Body of pancreas (tissue), 4 donors: ENCODE measurements around the gene ARGFX. TPM values are rescaled to one million over a fixed set of nuclear protein-coding genes. Genes with fewer than 3 reads are reported as not detected.

ENCODE experiments used
- ATAC-seq: fragments of 150-250 bp; one replicate; pipeline ENCODE4 v1.9.1; 2016
- DNase-seq, 4 donors: peaks; one replicate each; pipeline ENCODE4 v3.0.0-alpha.2; 2019
- H3K27ac ChIP-seq, 4 donors: fragments of 200-600 bp; sonication (generic); 1 replicate in 3 of 4; 2 replicates in 1 of 4; pipeline versions ENCODE4 v1.5.1 to v1.6.1; 2016 to 2019; ENCODE audit warnings: mild to moderate bottlenecking in 1 of 4, mixed read lengths in 1 of 4, moderate library complexity in 1 of 4
- H3K27me3 ChIP-seq, 2 donors: fragments of 200-600 bp; sonication (generic); one replicate each; pipeline ENCODE4 v1.6.0; 2016; ENCODE audit warnings: mild to moderate bottlenecking in 1 of 2
- H3K36me3 ChIP-seq, 2 donors: fragments of 200-600 bp; sonication (generic); replicated peaks in 1 of 2; 2 replicates each; pipeline ENCODE4 v1.5.1; 2016; ENCODE audit warnings: low read depth in 2 of 2; ENCODE audit not compliant: insufficient read depth in 1 of 2
- H3K4me1 ChIP-seq: fragments of 200-600 bp; sonication (generic); one replicate; pipeline ENCODE4 v1.6.0; 2016
- H3K4me3 ChIP-seq, 2 donors: fragments of 200-600 bp; sonication (generic); 1 replicate in 1 of 2; 2 replicates in 1 of 2; pipeline ENCODE4 v1.5.1; 2016 to 2019
- H3K9me3 ChIP-seq, 3 donors: fragments of 200-600 bp; sonication (generic); 1 replicate in 2 of 3; 2 replicates in 1 of 3; pipeline ENCODE4 v1.5.1; 2016
- CTCF ChIP-seq, 7 experiments: fragments of 450-650 bp in 4 of 7; fragments of 200-600 bp in 3 of 7; sonication (generic) in 3 of 7; IDR thresholded peaks; one replicate each; pipeline ENCODE4 v1.5.1; 2016 to 2019; ENCODE audit warnings: antibody characterized with exemption in 7 of 7
- POLR2A ChIP-seq, 3 donors: fragments of 450-650 bp; IDR thresholded peaks; one replicate each; pipeline ENCODE4 v1.6.1; 2016; ENCODE audit warnings: antibody characterized with exemption in 3 of 3, mild to moderate bottlenecking in 2 of 3
- WGBS, 2 donors: methylation state at CpG; one replicate each; pipeline ENCODE4 v1.1.5; 2017; 5-methylcytosine and 5-hydroxymethylcytosine counted together
- intact Hi-C: fragments of 100-400 bp; cut with DNase I; formaldehyde crosslinking; loops from one replicate; pipeline ENCODE4 v1.15.1; 2023
- total RNA-seq, 2 donors: library from RNA; depleted of rRNA; stranded (reverse); fragments of >200 nt; gene quantifications; one replicate each; pipeline ENCODE4 v1.1.0, GENCODE V29; 2016

The ARGFX gene
- total RNA-seq, 2 donors from 2014 or later, result not detected

- intact Hi-C loops, result no loop called here
- no peaks in the 10 kb centered on the region for H3K36me3 ChIP-seq
- TF ChIP-seq CTCF (IDR thresholded peaks at IDR 0.05) (no peak), POLR2A (IDR thresholded peaks at IDR 0.05) (no peak)
- no peaks in the 10 kb centered on the region for H3K27me3 ChIP-seq
- 82 to 83% methylated on average over 4 of the region's 4 CpGs for WGBS, 2 donors
- no peaks in the 10 kb centered on the region for H3K9me3 ChIP-seq
- peaks cover 4% of the 10 kb centered on the region for H3K4me1 ChIP-seq
- H3K4me3 ChIP-seq, result no peak overlapping the region
- ATAC-seq (no peak), DNase-seq (no peak)
- no peak overlapping the region for H3K27ac ChIP-seq
Observed at GRCh38 chr3:121606106-121606505, 38.4 kb downstream of the ARGFX start.

Other genes starting within 250 kb of the ARGFX start
- gene POLQ, start 22.0 kb upstream of the ARGFX start, total RNA-seq, result under 1 TPM; under 0.01 to 0.66 TPM
- gene FBXO40, start 25.4 kb downstream of the ARGFX start, total RNA-seq, result not detected
- 10 to 100 TPM; 12.2 to 17.1 TPM for gene HCLS1, start 93.0 kb downstream of the ARGFX start, total RNA-seq
- 10 to 100 TPM; 46.4 to 59.0 TPM for gene GOLGB1, start 181.8 kb downstream of the ARGFX start, total RNA-seq